Suprapubic skin (tissue), 4 donors: ENCODE results near the gene ELAVL2. TPM values are rescaled to one million over a fixed set of nuclear protein-coding genes. Genes with fewer than 3 reads are reported as not detected.

Experiments
- DNase-seq, 2 donors: peaks; one replicate each; pipeline ENCODE4 v3.0.0-alpha.2; 2019; ENCODE audit warnings: low spot score in 2 of 2
- H3K27ac ChIP-seq: fragments of 200-600 bp; sonication (generic); one replicate; pipeline ENCODE4 v1.5.1; 2019
- H3K27me3 ChIP-seq: fragments of 200-600 bp; sonication (generic); one replicate; pipeline ENCODE4 v1.5.1; 2019
- H3K36me3 ChIP-seq: fragments of 200-600 bp; sonication (generic); one replicate; pipeline ENCODE4 v1.5.1; 2019
- H3K4me1 ChIP-seq: fragments of 200-600 bp; sonication (generic); one replicate; pipeline ENCODE4 v1.5.1; 2019
- H3K4me3 ChIP-seq: fragments of 200-600 bp; sonication (generic); one replicate; pipeline ENCODE4 v1.5.1; 2019; ENCODE audit warnings: mild to moderate bottlenecking
- H3K9me3 ChIP-seq: fragments of 200-600 bp; sonication (generic); one replicate; pipeline ENCODE4 v1.5.1; 2019
- CTCF ChIP-seq, 2 donors: fragments of 200-600 bp in 1 of 2; fragments of 450-650 bp in 1 of 2; sonication (generic) in 1 of 2; IDR thresholded peaks; one replicate each; pipeline ENCODE4 v1.5.1; 2016 to 2019; ENCODE audit warnings: antibody characterized with exemption in 2 of 2, mild to moderate bottlenecking in 1 of 2, moderate library complexity in 1 of 2
- EP300 ChIP-seq: sonication (generic); formaldehyde crosslinking; IDR thresholded peaks from one replicate; pipeline ENCODE4 v1.6.1; 2017; ENCODE audit warnings: antibody characterized with exemption
- POLR2A ChIP-seq, 2 donors: fragments of 450-650 bp; IDR thresholded peaks; one replicate each; pipeline ENCODE4 v1.6.1; 2017; ENCODE audit warnings: antibody characterized with exemption in 2 of 2, mild to moderate bottlenecking in 2 of 2, moderate library complexity in 2 of 2
- POLR2AphosphoS5 ChIP-seq, 3 donors: sonication (generic); formaldehyde crosslinking; IDR thresholded peaks; one replicate each; pipeline ENCODE4 v1.6.1; 2017; ENCODE audit warnings: antibody characterized with exemption in 3 of 3
- WGBS: methylation state at CpG from one replicate; pipeline ENCODE4 v1.1.5; 2018; 5-methylcytosine and 5-hydroxymethylcytosine counted together
- total RNA-seq, 4 donors: library from RNA; depleted of rRNA; stranded (reverse); fragments of >200 nt; gene quantifications; one replicate each; pipeline ENCODE4 v1.1.0, GENCODE V29; 2016

The ELAVL2 gene
- total RNA-seq, 4 donors from 2014 or later: 0.48 to 0.59 (median 0.55) TPM

DNA sequence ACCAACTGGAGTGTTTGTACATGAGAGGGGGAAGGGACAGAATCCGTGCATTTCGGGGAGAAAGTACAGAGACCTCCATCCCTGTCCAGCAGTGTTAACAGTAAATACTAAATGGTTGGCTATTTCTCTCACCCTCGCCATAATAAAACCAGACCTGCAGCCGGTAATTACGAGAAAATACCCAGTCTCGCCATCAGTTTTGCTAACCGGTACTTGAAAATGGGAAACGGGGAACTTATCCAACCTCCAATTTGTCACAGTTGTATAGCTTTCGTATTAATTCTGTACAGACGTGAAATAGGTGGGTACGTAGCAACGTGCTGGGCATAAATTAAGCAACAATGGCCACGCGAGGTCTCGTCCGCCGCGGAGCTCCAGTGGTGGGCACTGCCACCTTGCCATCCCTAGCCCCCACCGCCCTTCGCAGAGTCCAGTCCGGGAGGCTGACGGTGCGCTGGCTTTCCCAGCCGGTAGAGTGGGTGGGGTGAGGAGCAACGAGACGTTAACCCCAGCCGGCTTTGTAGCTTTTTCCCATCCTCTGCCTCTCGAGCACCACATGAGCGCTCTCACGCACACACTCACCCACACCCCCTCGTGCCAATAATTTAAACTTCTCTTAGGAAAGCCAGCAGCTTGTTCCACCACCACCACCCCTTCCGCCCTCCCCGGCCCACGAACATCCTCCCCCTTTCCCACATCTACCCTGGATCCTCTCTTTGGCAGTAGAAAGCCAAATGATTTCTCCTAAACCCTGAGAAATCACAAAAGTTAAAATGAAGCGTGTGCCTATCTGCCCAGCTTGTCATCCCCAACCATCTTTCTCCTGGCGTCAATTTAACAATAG, 1.8 kb downstream of the ELAVL2 start:
- Histone ChIP-seq H3K27ac (no peak overlapping the region), H3K36me3 (no peaks in the 10 kb centered on the region), H3K4me1 (peaks cover 54% of the 10 kb centered on the region), H3K27me3 (peaks cover 75% of the 10 kb centered on the region), H3K4me3 (peak overlapping the region; percentile 53), H3K9me3 (no peaks in the 10 kb centered on the region)
- 10% methylated on average over 36 of the region's 36 CpGs for WGBS
- no peak for DNase-seq
- no peak for TF ChIP-seq POLR2AphosphoS5 (IDR thresholded peaks at IDR 0.05)
- TF ChIP-seq CTCF (IDR thresholded peaks at IDR 0.05): no peak
- no peak for TF ChIP-seq POLR2A (IDR thresholded peaks at IDR 0.05)
- no peak for TF ChIP-seq EP300

DNA sequence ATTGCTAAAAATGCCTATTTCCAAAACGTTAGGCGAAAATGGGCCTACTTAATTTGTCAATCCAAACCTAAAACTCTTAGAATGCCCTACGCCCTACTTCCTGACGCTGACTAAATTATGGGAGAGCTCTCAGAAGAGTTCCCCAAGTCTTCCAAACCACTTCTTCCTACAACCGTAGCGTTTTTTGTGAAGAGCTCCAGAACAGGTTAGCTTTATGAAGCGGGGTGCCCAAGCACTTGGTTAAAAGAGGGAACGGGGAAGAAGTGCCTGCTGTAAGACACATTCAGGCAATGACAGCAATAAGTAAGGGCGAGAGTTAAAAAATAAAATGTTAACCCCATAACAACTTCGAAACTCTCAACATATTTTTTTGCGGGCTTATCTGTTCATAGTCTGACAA, 2.8 kb downstream of the ELAVL2 start:
- 59% methylated on average over 11 of the region's 11 CpGs for WGBS
- TF ChIP-seq EP300 (no peak), POLR2AphosphoS5 (IDR thresholded peaks at IDR 0.05) (no peak), POLR2A (IDR thresholded peaks at IDR 0.05) (no peak), CTCF (IDR thresholded peaks at IDR 0.05) (no peak)
- Histone ChIP-seq H3K4me3 (no peak overlapping the region), H3K36me3 (no peaks in the 10 kb centered on the region), H3K4me1 (peaks cover 54% of the 10 kb centered on the region), H3K27ac (no peak overlapping the region), H3K9me3 (no peaks in the 10 kb centered on the region), H3K27me3 (peaks cover 73% of the 10 kb centered on the region)
- no peak for DNase-seq

DNA sequence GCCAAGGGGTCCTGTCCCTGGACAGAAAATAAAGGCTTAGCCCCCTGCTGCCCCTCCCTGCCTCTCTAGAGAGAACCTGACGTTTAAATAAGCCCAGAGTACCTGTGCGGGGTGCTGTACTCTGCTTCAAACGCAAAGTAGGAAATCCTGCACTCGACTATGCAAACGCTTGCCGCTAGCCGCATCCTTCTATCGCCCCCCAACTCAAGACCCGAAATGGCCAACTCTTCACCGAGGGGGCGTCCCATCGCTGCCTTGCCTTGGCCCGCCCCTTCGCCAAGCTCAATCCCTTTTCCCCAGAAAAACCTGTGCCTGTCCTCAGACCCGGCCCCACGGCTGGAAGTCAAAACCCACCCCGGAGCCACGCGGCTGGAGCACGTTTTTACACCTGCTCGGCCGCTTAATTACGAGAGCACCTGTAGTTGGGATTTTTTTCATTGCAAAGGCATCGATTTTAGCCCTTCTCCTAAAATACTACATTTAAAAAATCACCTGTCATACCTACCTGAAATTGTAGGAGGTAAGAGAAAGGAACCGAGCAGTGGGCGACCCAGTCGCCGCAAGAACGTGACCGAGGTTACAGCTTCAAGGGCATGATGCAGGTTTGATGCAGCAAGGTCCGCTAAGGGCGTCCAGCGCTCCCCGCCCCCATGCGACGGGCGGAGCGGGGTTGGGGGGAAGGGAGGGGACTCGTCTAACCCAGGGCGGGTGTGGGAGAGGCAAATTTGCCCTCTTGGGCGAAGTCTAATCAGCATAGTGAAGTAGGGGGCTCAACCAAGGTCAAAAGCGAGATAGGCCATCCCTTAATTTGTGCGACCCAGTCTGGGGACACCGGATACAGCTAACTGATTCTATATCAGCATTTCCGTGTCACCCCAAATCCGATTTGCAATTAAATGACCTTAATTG, 3.5 kb downstream of the ELAVL2 start:
- H3K27ac ChIP-seq: no peak overlapping the region
- peaks cover 54% of the 10 kb centered on the region for H3K4me1 ChIP-seq
- H3K36me3 ChIP-seq: no peaks in the 10 kb centered on the region
- TF ChIP-seq EP300 (no peak), POLR2AphosphoS5 (IDR thresholded peaks at IDR 0.05) (no peak), POLR2A (IDR thresholded peaks at IDR 0.05) (no peak), CTCF (IDR thresholded peaks at IDR 0.05) (no peak)
- peak overlapping the region; percentile 67 for H3K4me3 ChIP-seq
- WGBS: 15% methylated on average over 43 of the region's 46 CpGs
- H3K9me3 ChIP-seq: no peaks in the 10 kb centered on the region
- peaks cover 65% of the 10 kb centered on the region for H3K27me3 ChIP-seq
- DNase-seq: no peak

DNA sequence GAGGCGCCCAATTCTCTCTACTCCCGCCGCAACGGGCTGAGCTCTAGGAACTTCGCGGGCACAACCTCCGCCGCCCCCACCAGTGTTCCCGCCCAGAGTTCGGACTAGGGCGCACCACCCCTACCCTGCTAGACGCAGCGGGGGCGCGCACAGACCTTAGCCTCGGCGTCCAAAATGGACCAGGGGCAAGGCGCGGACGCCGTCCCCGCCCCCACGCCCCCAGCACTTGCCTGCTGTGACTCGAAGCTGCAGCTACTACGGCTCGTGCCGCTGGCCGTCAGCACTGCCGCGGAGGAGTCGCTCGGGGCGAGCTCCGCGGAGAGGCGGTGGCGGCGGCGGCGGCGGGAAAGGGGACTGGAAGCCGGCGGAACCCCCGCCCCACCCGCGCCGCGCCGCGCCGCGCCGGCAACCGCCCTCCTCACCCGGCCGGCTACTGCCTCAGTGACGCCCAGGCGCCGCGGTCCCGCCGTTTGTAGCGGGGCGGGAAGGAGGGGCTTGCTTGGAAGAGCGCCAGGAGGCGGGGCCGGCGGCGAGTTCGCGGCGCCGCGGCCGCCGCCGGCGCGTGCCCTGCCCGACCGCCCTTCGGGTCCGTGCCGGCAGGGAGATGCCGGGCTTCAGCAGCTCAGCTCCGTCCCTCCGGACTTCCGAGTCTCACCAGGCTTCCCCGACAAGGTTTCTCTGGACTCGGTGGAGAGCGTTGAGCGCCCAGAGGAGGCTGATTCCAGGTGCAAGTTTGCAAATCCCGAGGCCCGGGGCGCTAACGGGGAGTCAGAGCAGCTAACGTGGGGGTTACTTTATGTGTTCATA, 4.5 kb downstream of the ELAVL2 start:
- WGBS: 5% methylated on average over 12 of the region's 97 CpGs
- peaks cover 63% of the 10 kb centered on the region for H3K27me3 ChIP-seq
- DNase-seq: no peak

More for the DNA sequence above, 4.5 kb downstream of the ELAVL2 start:
- Histone ChIP-seq H3K36me3 (no peaks in the 10 kb centered on the region), H3K9me3 (no peaks in the 10 kb centered on the region), H3K27ac (no peak overlapping the region), H3K4me1 (peaks cover 50% of the 10 kb centered on the region), H3K4me3 (peak overlapping the region; percentile 67)
- TF ChIP-seq CTCF (IDR thresholded peaks at IDR 0.05): no peak
